Sigmoid colon (tissue), 4 donors: ENCODE results near the gene KIF4A.
"Not testable (repeated sequence)": the region's sequence is repeated elsewhere in the genome, so short reads cannot be mapped to it uniquely, and the experiment has no call there.

Experiments used
- POLR2A ChIP-seq, 2 donors: fragments of 450-650 bp; IDR thresholded peaks; one replicate each; pipeline ENCODE4 v1.6.1; 2016; ENCODE audit warnings: antibody characterized with exemption in 2 of 2, mild to moderate bottlenecking in 2 of 2, moderate library complexity in 2 of 2
- POLR2AphosphoS5 ChIP-seq, 4 donors: sonication (generic); formaldehyde crosslinking; IDR thresholded peaks; one replicate each; pipeline ENCODE4 v1.6.1; 2017; ENCODE audit warnings: antibody characterized with exemption in 4 of 4

GRCh38 chrX:70368731-70369130, 78.8 kb downstream of the KIF4A start:
- TF ChIP-seq POLR2AphosphoS5, POLR2A (IDR thresholded peaks at IDR 0.05): not testable (repeated sequence)
